ENCODE results near the gene PLCH2.

GRCh38 chr1:2542246-2542915 lies 66.3 kb downstream of the PLCH2 start:
- no peak for TF ChIP-seq SMC3 (conservative IDR thresholded peaks at IDR 0.05; ENCODE audit: poor library complexity)
- TF ChIP-seq REST (IDR thresholded peaks at IDR 0.05; ENCODE audit: borderline replicate concordance) = no peak
- TF ChIP-seq CTCF (IDR thresholded peaks at IDR 0.05; ENCODE audit: poor library complexity, severe bottlenecking) = no peak
- TF ChIP-seq POLR2AphosphoS5 (IDR thresholded peaks at IDR 0.05) = no peak
- TF ChIP-seq EZH2 (IDR thresholded peaks at IDR 0.05; ENCODE audit: borderline replicate concordance, insufficient read depth, low read length, poor library complexity, severe bottlenecking) = no peak
- TF ChIP-seq TAF1 (IDR thresholded peaks at IDR 0.05; ENCODE audit: low read depth) = no peak
